ENCODE measurements around the gene SPAG5.
"Not testable (repeated sequence)": the region's sequence is repeated elsewhere in the genome, so short reads cannot be mapped to it uniquely, and the experiment has no call there.

Gene SPAG5

GRCh38 chr17:28578246-28579195 is 20.3 kb downstream of the SPAG5 start:
- H3K27ac ChIP-seq (ENCODE audit: low read length), result no peak overlapping the region
- H3K4me3 ChIP-seq (ENCODE audit: low read depth in 1 of 2, low read length in 2 of 2), result no peak overlapping the region
- no peaks in the 10 kb centered on the region for H3K27me3 ChIP-seq (ENCODE audit: low read depth, low read length)
- peaks cover 0 to 10% of the 10 kb centered on the region in 2 donors for H3K4me1 ChIP-seq (ENCODE audit: control insufficient read depth in 1 of 2, insufficient read depth in 2 of 2, low read length in 2 of 2)
- H3K36me3 ChIP-seq (ENCODE audit: control insufficient read depth in 1 of 2, insufficient read depth in 2 of 2, low read length in 2 of 2), result peaks cover 0 to 4% of the 10 kb centered on the region in 2 donors
- no peaks in the 10 kb centered on the region for H3K9me3 ChIP-seq (ENCODE audit: control insufficient read depth in 1 of 2, low read length in 2 of 2)

- H3K27ac ChIP-seq (ENCODE audit: low read length), result no peak overlapping the region
Observed at GRCh38 chr17:28577466-28577824, 21.4 kb downstream of the SPAG5 start.

GRCh38 chr17:28576758-28577465 is 21.9 kb downstream of the SPAG5 start, which contains the start of gene ALDOC:
Gene ALDOC (minus strand): TSS chr17:28576895. CDS start chr17:28575532, 1,363 bp downstream.
- Histone ChIP-seq H3K4me1 (ENCODE audit: control insufficient read depth in 1 of 2, insufficient read depth in 2 of 2, low read length in 2 of 2) (peaks cover 5 to 18% of the 10 kb centered on the region in 2 donors), H3K27ac (ENCODE audit: low read length) (no peak within 1 kb of the TSS), H3K27me3 (ENCODE audit: low read depth, low read length) (no peaks in the 10 kb centered on the region), H3K4me3 (ENCODE audit: low read depth in 1 of 2, low read length in 2 of 2) (peak within 1 kb of the TSS; percentile 52 to 57), H3K9me3 (ENCODE audit: control insufficient read depth in 1 of 2, low read length in 2 of 2) (no peaks in the 10 kb centered on the region), H3K36me3 (ENCODE audit: control insufficient read depth in 1 of 2, insufficient read depth in 2 of 2, low read length in 2 of 2) (no peaks in the 10 kb centered on the region)

More at GRCh38 chr17:28577466-28577824, 21.4 kb downstream of the SPAG5 start:
- Histone ChIP-seq H3K4me1 (ENCODE audit: control insufficient read depth in 1 of 2, insufficient read depth in 2 of 2, low read length in 2 of 2) (peaks cover 0 to 13% of the 10 kb centered on the region in 2 donors), H3K4me3 (ENCODE audit: low read depth in 1 of 2, low read length in 2 of 2) (no peak overlapping the region), H3K27me3 (ENCODE audit: low read depth, low read length) (no peaks in the 10 kb centered on the region), H3K36me3 (ENCODE audit: control insufficient read depth in 1 of 2, insufficient read depth in 2 of 2, low read length in 2 of 2) (peaks cover 0 to 2% of the 10 kb centered on the region in 2 donors), H3K9me3 (ENCODE audit: control insufficient read depth in 1 of 2, low read length in 2 of 2) (no peaks in the 10 kb centered on the region)

GRCh38 chr17:28576016-28576415 is 22.8 kb downstream of the SPAG5 start:
- not testable (repeated sequence) for H3K36me3 ChIP-seq (ENCODE audit: control insufficient read depth in 1 of 2, insufficient read depth in 2 of 2, low read length in 2 of 2); H3K27ac ChIP-seq (ENCODE audit: low read length); H3K27me3 ChIP-seq (ENCODE audit: low read depth, low read length); H3K4me3 ChIP-seq (ENCODE audit: low read depth in 1 of 2, low read length in 2 of 2); H3K9me3 ChIP-seq (ENCODE audit: control insufficient read depth in 1 of 2, low read length in 2 of 2)
- peaks cover 8 to 19% of the 10 kb centered on the region in 2 donors for H3K4me1 ChIP-seq (ENCODE audit: control insufficient read depth in 1 of 2, insufficient read depth in 2 of 2, low read length in 2 of 2)

GRCh38 chr17:28575126-28575795 is 23.6 kb downstream of the SPAG5 start:
- H3K27ac ChIP-seq (ENCODE audit: low read length), result no peak overlapping the region
- H3K4me1 ChIP-seq (ENCODE audit: control insufficient read depth in 1 of 2, insufficient read depth in 2 of 2, low read length in 2 of 2), result peaks cover 8 to 24% of the 10 kb centered on the region in 2 donors
- H3K36me3 ChIP-seq (ENCODE audit: control insufficient read depth in 1 of 2, insufficient read depth in 2 of 2, low read length in 2 of 2), result no peaks in the 10 kb centered on the region
- no peak overlapping the region for H3K4me3 ChIP-seq (ENCODE audit: low read depth in 1 of 2, low read length in 2 of 2)
- H3K9me3 ChIP-seq (ENCODE audit: control insufficient read depth in 1 of 2, low read length in 2 of 2), result no peaks in the 10 kb centered on the region
- no peaks in the 10 kb centered on the region for H3K27me3 ChIP-seq (ENCODE audit: low read depth, low read length)

GRCh38 chr17:28574526-28574925 is 24.3 kb downstream of the SPAG5 start:
- Histone ChIP-seq H3K36me3 (ENCODE audit: control insufficient read depth in 1 of 2, insufficient read depth in 2 of 2, low read length in 2 of 2) (no peaks in the 10 kb centered on the region), H3K4me1 (ENCODE audit: control insufficient read depth in 1 of 2, insufficient read depth in 2 of 2, low read length in 2 of 2) (peaks cover 8 to 31% of the 10 kb centered on the region in 2 donors), H3K9me3 (ENCODE audit: control insufficient read depth in 1 of 2, low read length in 2 of 2) (no peaks in the 10 kb centered on the region), H3K27ac (ENCODE audit: low read length) (no peak overlapping the region), H3K4me3 (ENCODE audit: low read depth in 1 of 2, low read length in 2 of 2) (no peak overlapping the region), H3K27me3 (ENCODE audit: low read depth, low read length) (no peaks in the 10 kb centered on the region)

- Histone ChIP-seq H3K4me1 (ENCODE audit: control insufficient read depth in 1 of 2, insufficient read depth in 2 of 2, low read length in 2 of 2) (peaks cover 8 to 35% of the 10 kb centered on the region in 2 donors), H3K4me3 (ENCODE audit: low read depth in 1 of 2, low read length in 2 of 2) (no peak overlapping the region), H3K36me3 (ENCODE audit: control insufficient read depth in 1 of 2, insufficient read depth in 2 of 2, low read length in 2 of 2) (no peaks in the 10 kb centered on the region)
Observed at GRCh38 chr17:28573966-28574480, 24.8 kb downstream of the SPAG5 start.

GRCh38 chr17:28573521-28573920 is 25.3 kb downstream of the SPAG5 start:
- no peaks in the 10 kb centered on the region for H3K36me3 ChIP-seq (ENCODE audit: control insufficient read depth in 1 of 2, insufficient read depth in 2 of 2, low read length in 2 of 2)
- H3K27ac ChIP-seq (ENCODE audit: low read length), result no peak overlapping the region
- H3K4me1 ChIP-seq (ENCODE audit: control insufficient read depth in 1 of 2, insufficient read depth in 2 of 2, low read length in 2 of 2), result peaks cover 8 to 35% of the 10 kb centered on the region in 2 donors
- no peaks in the 10 kb centered on the region for H3K9me3 ChIP-seq (ENCODE audit: control insufficient read depth in 1 of 2, low read length in 2 of 2)
- H3K27me3 ChIP-seq (ENCODE audit: low read depth, low read length), result no peaks in the 10 kb centered on the region
- H3K4me3 ChIP-seq (ENCODE audit: low read depth in 1 of 2, low read length in 2 of 2), result no peak overlapping the region

More at GRCh38 chr17:28573966-28574480, 24.8 kb downstream of the SPAG5 start:
- Histone ChIP-seq H3K27ac (ENCODE audit: low read length) (no peak overlapping the region), H3K9me3 (ENCODE audit: control insufficient read depth in 1 of 2, low read length in 2 of 2) (no peaks in the 10 kb centered on the region), H3K27me3 (ENCODE audit: low read depth, low read length) (no peaks in the 10 kb centered on the region)

GRCh38 chr17:28573040-28573380 is 25.8 kb downstream of the SPAG5 start:
- H3K4me1 ChIP-seq (ENCODE audit: control insufficient read depth in 1 of 2, insufficient read depth in 2 of 2, low read length in 2 of 2), result peaks cover 8 to 35% of the 10 kb centered on the region in 2 donors
- H3K27ac ChIP-seq (ENCODE audit: low read length), result no peak overlapping the region
- no peaks in the 10 kb centered on the region for H3K36me3 ChIP-seq (ENCODE audit: control insufficient read depth in 1 of 2, insufficient read depth in 2 of 2, low read length in 2 of 2)
- H3K9me3 ChIP-seq (ENCODE audit: control insufficient read depth in 1 of 2, low read length in 2 of 2), result no peaks in the 10 kb centered on the region
- H3K4me3 ChIP-seq (ENCODE audit: low read depth in 1 of 2, low read length in 2 of 2), result no peak overlapping the region
- no peaks in the 10 kb centered on the region for H3K27me3 ChIP-seq (ENCODE audit: low read depth, low read length)

- H3K27me3 ChIP-seq (ENCODE audit: low read depth, low read length), result no peaks in the 10 kb centered on the region
- peaks cover 8 to 35% of the 10 kb centered on the region in 2 donors for H3K4me1 ChIP-seq (ENCODE audit: control insufficient read depth in 1 of 2, insufficient read depth in 2 of 2, low read length in 2 of 2)
- H3K36me3 ChIP-seq (ENCODE audit: control insufficient read depth in 1 of 2, insufficient read depth in 2 of 2, low read length in 2 of 2), result no peaks in the 10 kb centered on the region
- no peaks in the 10 kb centered on the region for H3K9me3 ChIP-seq (ENCODE audit: control insufficient read depth in 1 of 2, low read length in 2 of 2)
- peak overlapping the region; percentile 91 to 99 for H3K4me3 ChIP-seq (ENCODE audit: low read depth in 1 of 2, low read length in 2 of 2)
- H3K27ac ChIP-seq (ENCODE audit: low read length), result peak overlapping the region; percentile 88
Observed at GRCh38 chr17:28572259-28573039, 26.4 kb downstream of the SPAG5 start.

Measured in muscle layer of duodenum (tissue), 2 donors.